HG03025 (cell line): ENCODE results near the gene CCL21.

Source experiments
- ATAC-seq: cut with Tn5 transposase; IDR thresholded peaks from one replicate; pipeline ENCODE4 v1.9.1; 2021; ENCODE audit warnings: mild to moderate bottlenecking, moderate library complexity; ENCODE audit not compliant: unreplicated experiment, low FRiP score

CCL21 gene

GRCh38 chr9:34709196-34709978 lies 549 bp downstream of the CCL21 start:
- no peak for ATAC-seq

GRCh38 chr9:34707130-34707529 lies 2.8 kb downstream of the CCL21 start:
- ATAC-seq: no peak

- ATAC-seq: no peak
Measured at GRCh38 chr9:34701769-34702736, 7.9 kb downstream of the CCL21 start.

- ATAC-seq: no peak
Measured at GRCh38 chr9:34701023-34701768, 8.7 kb downstream of the CCL21 start.

- no peak for ATAC-seq
Measured at GRCh38 chr9:34694811-34695210, 15.1 kb downstream of the CCL21 start.

GRCh38 chr9:34693560-34693959 lies 16.4 kb downstream of the CCL21 start:
- no peak for ATAC-seq

- no peak for ATAC-seq
Measured at GRCh38 chr9:34691936-34692315, 18.0 kb downstream of the CCL21 start.

GRCh38 chr9:34690983-34691935 lies 18.7 kb downstream of the CCL21 start, which contains the start of gene CCL19:
TSS of gene CCL19 (minus strand) at chr9:34691276. CDS start at chr9:34691139, 137 bp downstream.
- ATAC-seq: no peak

GRCh38 chr9:34689512-34689911 lies 20.4 kb downstream of the CCL21 start:
- no peak for ATAC-seq

GRCh38 chr9:34689116-34689470 lies 20.8 kb downstream of the CCL21 start:
- no peak for ATAC-seq

- ATAC-seq: no peak
Measured at GRCh38 chr9:34688329-34689115, 21.4 kb downstream of the CCL21 start.

- no peak for ATAC-seq
Measured at GRCh38 chr9:34687276-34688030, 22.5 kb downstream of the CCL21 start.

- ATAC-seq: no peak
Measured at GRCh38 chr9:34686732-34687131, 23.2 kb downstream of the CCL21 start.

GRCh38 chr9:34686231-34686630 lies 23.7 kb downstream of the CCL21 start:
- no peak for ATAC-seq

- ATAC-seq: no peak
Measured at GRCh38 chr9:34685591-34685990, 24.3 kb downstream of the CCL21 start.

GRCh38 chr9:34684816-34685215 lies 25.1 kb downstream of the CCL21 start:
- no peak for ATAC-seq

GRCh38 chr9:34684145-34684544 lies 25.8 kb downstream of the CCL21 start:
- no peak for ATAC-seq

- no peak for ATAC-seq
Measured at GRCh38 chr9:34675869-34676268, 34.1 kb downstream of the CCL21 start.
